Eye (tissue), 1 donor: Measurements from ENCODE around the gene ZNF554.

ENCODE experiments used
- DNase-seq: peaks from one replicate; pipeline ENCODE4 v3.0.0-alpha.2; 2015

The ZNF554 gene

GRCh38 chr19:2834294-2834871 is 14.7 kb downstream of the ZNF554 start:
- DNase-seq = no peak

- no peak for DNase-seq
Measured at GRCh38 chr19:2837430-2837829, 17.8 kb downstream of the ZNF554 start.

GRCh38 chr19:2840794-2841791 is 21.4 kb downstream of the ZNF554 start, which contains the start of gene ZNF555:
ZNF555 (plus strand) TSS chr19:2841475; CDS start chr19:2841573, 98 bp downstream.
- peak; percentile 100 for DNase-seq

GRCh38 chr19:2841855-2842574 is 22.3 kb downstream of the ZNF554 start:
- DNase-seq = peak; percentile 34

- no peak for DNase-seq
Measured at GRCh38 chr19:2845107-2845506, 25.4 kb downstream of the ZNF554 start.

GRCh38 chr19:2846180-2846894 is 26.7 kb downstream of the ZNF554 start:
- DNase-seq = no peak

- no peak for DNase-seq
Measured at GRCh38 chr19:2847507-2847906, 27.8 kb downstream of the ZNF554 start.

GRCh38 chr19:2848616-2849015 is 28.9 kb downstream of the ZNF554 start:
- DNase-seq = peak; percentile 30

- no peak for DNase-seq
Measured at GRCh38 chr19:2850256-2850925, 30.7 kb downstream of the ZNF554 start.

- no peak for DNase-seq
Measured at GRCh38 chr19:2852598-2852997, 32.9 kb downstream of the ZNF554 start.

GRCh38 chr19:2853015-2853606 is 33.4 kb downstream of the ZNF554 start:
- DNase-seq = no peak

GRCh38 chr19:2854849-2855248 is 35.2 kb downstream of the ZNF554 start:
- DNase-seq = no peak

- no peak for DNase-seq
Measured at GRCh38 chr19:2856457-2857050, 36.9 kb downstream of the ZNF554 start.

- DNase-seq = no peak
Measured at GRCh38 chr19:2858864-2859263, 39.2 kb downstream of the ZNF554 start.

GRCh38 chr19:2863816-2864215 is 44.1 kb downstream of the ZNF554 start:
- DNase-seq = no peak

- no peak for DNase-seq
Measured at GRCh38 chr19:2865334-2866100, 45.8 kb downstream of the ZNF554 start.

GRCh38 chr19:2866495-2867024 is 46.9 kb downstream of the ZNF554 start:
- no peak for DNase-seq

- no peak for DNase-seq
Measured at GRCh38 chr19:2867025-2867991, 47.6 kb downstream of the ZNF554 start, which contains the start of gene ZNF556. ZNF556 (plus strand) TSS chr19:2867335; CDS start chr19:2867422, 87 bp downstream.

GRCh38 chr19:2869618-2870017 is 50.0 kb downstream of the ZNF554 start:
- no peak for DNase-seq
